Smooth muscle cell (in vitro differentiated cells): ENCODE measurements around the gene HK1. TPM values are rescaled to one million over a fixed set of nuclear protein-coding genes. Genes with fewer than 3 reads are reported as not detected.

Experiments used
- DNase-seq: peaks from one replicate; lab custom pipeline; 2025; ENCODE audit not compliant: unreplicated experiment; lab: John Stamatoyannopoulos, UW
- H2AFZ ChIP-seq: fragments of 200-600 bp; sonication (generic); 2 replicates; pipeline ENCODE4 v1.6.0; 2016; ENCODE audit warnings: antibody characterized with exemption, low read depth, mild to moderate bottlenecking
- H3F3A ChIP-seq: fragments of 200-600 bp; sonication (generic); 2 replicates; pipeline ENCODE4 v1.6.0; 2017; ENCODE audit warnings: antibody characterized with exemption, low read depth
- H3K27ac ChIP-seq: fragments of 200-600 bp; sonication (generic); 2 replicates; pipeline ENCODE4 v1.5.1; 2016; ENCODE audit warnings: low read depth, mild to moderate bottlenecking
- H3K27me3 ChIP-seq: fragments of 200-600 bp; sonication (generic); 2 replicates; pipeline ENCODE4 v1.6.1; 2016; ENCODE audit warnings: low read depth, mild to moderate bottlenecking
- H3K36me3 ChIP-seq: fragments of 200-600 bp; sonication (generic); 2 replicates; pipeline ENCODE4 v1.5.1; 2016; ENCODE audit warnings: low read depth
- H3K4me1 ChIP-seq: fragments of 200-600 bp; sonication (generic); 2 replicates; pipeline ENCODE4 v1.5.1; 2016; ENCODE audit warnings: low read depth
- H3K4me2 ChIP-seq: fragments of 200-600 bp; sonication (generic); 2 replicates; pipeline ENCODE4 v1.6.0; 2016; ENCODE audit warnings: mild to moderate bottlenecking
- H3K4me3 ChIP-seq: fragments of 200-600 bp; sonication (generic); 2 replicates; pipeline ENCODE4 v1.5.1; 2016; ENCODE audit warnings: mild to moderate bottlenecking
- H3K79me2 ChIP-seq: fragments of 200-600 bp; sonication (generic); 2 replicates; pipeline ENCODE4 v1.6.0; 2016; ENCODE audit warnings: low read depth, mild to moderate bottlenecking
- H3K9ac ChIP-seq: fragments of 200-600 bp; sonication (generic); 2 replicates; pipeline ENCODE4 v1.6.0; 2016; ENCODE audit warnings: low read depth
- H3K9me3 ChIP-seq: fragments of 200-600 bp; sonication (generic); replicated peaks from 2 replicates; pipeline ENCODE4 v1.5.1; 2016; ENCODE audit warnings: low read depth
- H4K20me1 ChIP-seq: fragments of 200-600 bp; sonication (generic); 2 replicates; pipeline ENCODE4 v1.6.0; 2016; ENCODE audit warnings: low read depth
- WGBS: methylation state at CpG from one replicate; pipeline ENCODE4 v1.1.7; 2016; ENCODE audit warnings: low lambda C conversion rate; 5-methylcytosine and 5-hydroxymethylcytosine counted together
- polyA plus RNA-seq: library from polyadenylated mRNA; unstranded; fragments of >200 nt; fragmentation: Nextera tagmentation; extraction: Ambion mirVana; gene quantifications from 2 replicates; pipeline ENCODE4 v1.2.1, GENCODE V29; 2016
- total RNA-seq: library from RNA; depleted of rRNA; stranded (reverse); fragments of >200 nt; gene quantifications from 2 replicates; pipeline ENCODE4 v1.2.3, GENCODE V29; 2014
- TF ChIP-seq, protein P1 (sequence below): fragments of 200-600 bp; sonication (generic); IDR thresholded peaks from 2 replicates; pipeline ENCODE4 v1.5.1; 2017; ENCODE audit warnings: borderline replicate concordance, mild to moderate bottlenecking, antibody characterized with exemption; ENCODE audit not compliant: insufficient read depth, poor library complexity, severe bottlenecking

Gene HK1
- total and polyA plus RNA-seq, 2 experiments from 2014 or later = 62.7 to 123 TPM

DNA sequence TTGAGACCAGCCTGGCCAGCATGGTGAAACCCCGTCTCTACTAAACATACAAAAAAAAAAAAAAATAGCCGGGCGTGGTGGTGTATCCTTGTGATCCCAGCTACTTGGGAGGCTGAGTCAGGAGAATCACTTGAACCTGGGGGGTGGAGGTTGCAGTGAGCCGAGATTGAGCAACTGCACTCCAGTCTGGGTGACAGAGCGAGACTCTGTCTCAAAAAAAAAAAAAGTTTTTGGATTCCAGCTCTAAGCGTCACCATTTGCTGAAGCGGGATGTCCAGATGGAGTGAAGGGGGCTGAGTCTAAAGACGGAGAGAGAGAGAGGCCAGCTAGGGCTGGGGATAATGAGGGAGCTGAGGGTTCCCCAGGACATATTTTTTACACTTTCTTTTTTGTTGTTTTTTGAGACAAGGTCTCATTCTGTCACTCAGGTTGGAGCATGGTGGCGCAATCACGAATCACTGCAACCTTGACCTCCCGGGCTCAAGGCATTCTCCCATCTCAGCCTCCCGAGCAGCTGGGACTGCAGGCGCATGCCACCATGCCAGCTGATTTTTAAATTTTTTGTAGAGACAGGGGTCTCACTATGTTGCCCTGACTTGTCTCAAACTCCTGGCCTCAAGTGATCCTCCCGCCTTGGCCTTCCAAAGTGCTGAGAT, 9.4 kb upstream of the HK1 start:
- TF ChIP-seq, protein P1, sequence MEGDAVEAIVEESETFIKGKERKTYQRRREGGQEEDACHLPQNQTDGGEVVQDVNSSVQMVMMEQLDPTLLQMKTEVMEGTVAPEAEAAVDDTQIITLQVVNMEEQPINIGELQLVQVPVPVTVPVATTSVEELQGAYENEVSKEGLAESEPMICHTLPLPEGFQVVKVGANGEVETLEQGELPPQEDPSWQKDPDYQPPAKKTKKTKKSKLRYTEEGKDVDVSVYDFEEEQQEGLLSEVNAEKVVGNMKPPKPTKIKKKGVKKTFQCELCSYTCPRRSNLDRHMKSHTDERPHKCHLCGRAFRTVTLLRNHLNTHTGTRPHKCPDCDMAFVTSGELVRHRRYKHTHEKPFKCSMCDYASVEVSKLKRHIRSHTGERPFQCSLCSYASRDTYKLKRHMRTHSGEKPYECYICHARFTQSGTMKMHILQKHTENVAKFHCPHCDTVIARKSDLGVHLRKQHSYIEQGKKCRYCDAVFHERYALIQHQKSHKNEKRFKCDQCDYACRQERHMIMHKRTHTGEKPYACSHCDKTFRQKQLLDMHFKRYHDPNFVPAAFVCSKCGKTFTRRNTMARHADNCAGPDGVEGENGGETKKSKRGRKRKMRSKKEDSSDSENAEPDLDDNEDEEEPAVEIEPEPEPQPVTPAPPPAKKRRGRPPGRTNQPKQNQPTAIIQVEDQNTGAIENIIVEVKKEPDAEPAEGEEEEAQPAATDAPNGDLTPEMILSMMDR = no peak
- 93% methylated on average over 14 of the region's 14 CpGs for WGBS

DNA sequence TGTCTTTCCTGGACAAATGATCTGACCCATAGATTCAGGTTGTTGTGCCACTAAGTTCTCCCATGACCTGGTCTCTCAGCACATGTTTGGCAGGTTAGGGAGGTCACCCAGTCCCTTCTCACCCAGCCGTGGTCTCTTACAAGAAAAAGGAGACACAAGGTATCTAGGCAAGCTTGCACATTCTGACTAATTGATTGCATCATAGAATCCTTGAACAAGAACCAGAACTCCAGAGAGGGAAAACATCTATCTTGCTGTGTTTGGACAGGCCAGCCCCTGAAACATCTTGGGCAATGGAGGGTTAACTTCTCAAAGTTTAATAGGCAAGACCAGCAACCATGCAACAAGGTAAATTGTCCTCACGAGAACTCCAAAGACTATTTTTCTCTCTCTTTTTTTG, 8.5 kb upstream of the HK1 start:
- no peaks in the 10 kb centered on the region for H3K36me3 ChIP-seq
- H3K27ac ChIP-seq = no peak overlapping the region
- no peak overlapping the region for H3K9ac ChIP-seq
- no peak overlapping the region for H3K4me2 ChIP-seq
- no peaks in the 10 kb centered on the region for H3K27me3 ChIP-seq
- TF ChIP-seq, protein P1 = no peak
- no peaks in the 10 kb centered on the region for H3K9me3 ChIP-seq
- no peak for DNase-seq
- no peaks in the 10 kb centered on the region for H3K79me2 ChIP-seq
- WGBS = 87% methylated on average over 2 of the region's 2 CpGs
- no peaks in the 10 kb centered on the region for H3K4me1 ChIP-seq
- no peaks in the 10 kb centered on the region for H4K20me1 ChIP-seq
- H3K4me3 ChIP-seq = no peak overlapping the region
- no peak overlapping the region for H2AFZ ChIP-seq
- H3F3A ChIP-seq = no peaks in the 10 kb centered on the region

More for the DNA sequence above, 9.4 kb upstream of the HK1 start:
- H3K79me2 ChIP-seq = no peaks in the 10 kb centered on the region
- H3K4me1 ChIP-seq = no peaks in the 10 kb centered on the region
- no peak overlapping the region for H3K27ac ChIP-seq
- no peak overlapping the region for H2AFZ ChIP-seq
- no peaks in the 10 kb centered on the region for H3F3A ChIP-seq
- H3K4me3 ChIP-seq = no peak overlapping the region
- no peaks in the 10 kb centered on the region for H3K27me3 ChIP-seq
- no peaks in the 10 kb centered on the region for H4K20me1 ChIP-seq
- H3K9ac ChIP-seq = no peak overlapping the region
- no peaks in the 10 kb centered on the region for H3K36me3 ChIP-seq
- no peak overlapping the region for H3K4me2 ChIP-seq
- H3K9me3 ChIP-seq = no peaks in the 10 kb centered on the region
- no peak for DNase-seq

DNA sequence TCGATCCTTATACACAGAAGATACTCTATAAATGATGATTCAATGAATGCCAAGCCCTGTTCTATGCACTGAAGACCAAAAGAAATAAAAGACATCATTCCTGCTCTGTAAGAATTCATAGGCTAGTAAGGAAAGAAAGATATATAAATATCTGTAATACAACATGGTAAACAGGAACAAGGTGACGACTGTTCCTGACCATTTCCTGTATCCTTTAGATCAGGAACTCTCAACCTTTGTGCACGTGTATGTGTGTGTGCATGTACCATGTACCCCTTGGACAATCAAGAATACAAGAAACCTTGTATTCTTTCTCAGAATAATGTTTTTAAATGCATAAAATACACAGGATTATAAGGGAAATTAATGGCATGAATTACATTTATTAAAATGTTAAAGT, 7.3 kb upstream of the HK1 start:
- H3K79me2 ChIP-seq = no peaks in the 10 kb centered on the region
- H3K9me3 ChIP-seq = no peaks in the 10 kb centered on the region
- no peaks in the 10 kb centered on the region for H3K27me3 ChIP-seq
- H3K4me2 ChIP-seq = no peak overlapping the region
- H3K4me1 ChIP-seq = no peaks in the 10 kb centered on the region
- H3F3A ChIP-seq = no peaks in the 10 kb centered on the region
- WGBS = 93% methylated on average over 3 of the region's 3 CpGs
- no peak overlapping the region for H3K9ac ChIP-seq
- no peaks in the 10 kb centered on the region for H3K36me3 ChIP-seq
- DNase-seq = no peak
- H3K27ac ChIP-seq = no peak overlapping the region
- H4K20me1 ChIP-seq = no peaks in the 10 kb centered on the region
- no peak overlapping the region for H2AFZ ChIP-seq
- TF ChIP-seq, protein P1 = no peak
- H3K4me3 ChIP-seq = no peak overlapping the region

DNA sequence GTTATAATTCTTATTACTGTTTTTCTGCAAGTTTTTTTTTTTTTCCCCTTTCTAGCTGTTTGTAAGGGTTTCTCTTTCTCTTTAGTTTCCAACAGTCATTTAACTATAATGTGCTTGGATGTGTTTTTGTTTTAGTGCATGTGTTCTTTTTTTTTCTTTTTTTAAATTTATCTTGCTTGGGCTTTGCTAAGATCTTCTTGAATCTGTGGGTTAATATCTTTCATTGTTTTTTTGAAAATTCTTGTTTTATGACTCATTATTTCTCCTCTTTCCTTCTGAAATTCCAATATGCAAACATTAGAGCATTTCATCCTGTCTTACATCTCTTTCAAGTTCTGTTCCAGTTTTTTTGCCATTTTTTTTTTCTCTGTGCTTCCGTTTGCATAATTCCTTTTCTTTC, 5.7 kb upstream of the HK1 start:
- H3K4me1 ChIP-seq = no peaks in the 10 kb centered on the region
- TF ChIP-seq, protein P1 = no peak
- H3K27me3 ChIP-seq = no peaks in the 10 kb centered on the region
- no peaks in the 10 kb centered on the region for H3K9me3 ChIP-seq
- WGBS = 78% methylated on average over 1 of the region's 1 CpG
- no peak overlapping the region for H3K9ac ChIP-seq
- H3K27ac ChIP-seq = no peak overlapping the region
- H3K4me3 ChIP-seq = no peak overlapping the region
- no peak overlapping the region for H3K4me2 ChIP-seq
- H4K20me1 ChIP-seq = no peaks in the 10 kb centered on the region
- no peak for DNase-seq
- H3F3A ChIP-seq = no peaks in the 10 kb centered on the region
- no peaks in the 10 kb centered on the region for H3K79me2 ChIP-seq
- no peak overlapping the region for H2AFZ ChIP-seq
- no peaks in the 10 kb centered on the region for H3K36me3 ChIP-seq
